ENCODE data around the gene TCOF1.
A peak's percentile ranks its signal among the peaks of the same experiment; 100 is the strongest.

Gene TCOF1

GRCh38 chr5:150404535-150404934 is 47.0 kb downstream of the TCOF1 start:
- Mint-ChIP-seq H3K4me1 (ENCODE audit: low read depth) (peaks cover 69% of the 10 kb centered on the region), H3K4me3 (peak overlapping the region; percentile 9), H3K27me3 (no peaks in the 10 kb centered on the region), H3K27ac (peak overlapping the region; percentile 99), H3K36me3 (ENCODE audit: low read depth) (peaks cover 100% of the 10 kb centered on the region), H3K9me3 (no peaks in the 10 kb centered on the region)
- intact Hi-C loops (cut with micrococcal nuclease) = no loop called here

GRCh38 chr5:150404941-150405816 is 47.7 kb downstream of the TCOF1 start:
- Mint-ChIP-seq H3K27me3 (no peaks in the 10 kb centered on the region), H3K4me1 (ENCODE audit: low read depth) (peaks cover 62% of the 10 kb centered on the region), H3K9me3 (no peaks in the 10 kb centered on the region), H3K27ac (peak overlapping the region; percentile 99), H3K36me3 (ENCODE audit: low read depth) (peaks cover 100% of the 10 kb centered on the region), H3K4me3 (no peak overlapping the region)
- intact Hi-C loops (cut with micrococcal nuclease) = no loop called here

GRCh38 chr5:150406103-150406722 is 48.7 kb downstream of the TCOF1 start:
- peak overlapping the region; percentile 95 for H3K4me3 Mint-ChIP-seq
- peaks cover 100% of the 10 kb centered on the region for H3K36me3 Mint-ChIP-seq (ENCODE audit: low read depth)
- peak overlapping the region; percentile 99 for H3K27ac Mint-ChIP-seq
- H3K9me3 Mint-ChIP-seq = no peaks in the 10 kb centered on the region
- H3K4me1 Mint-ChIP-seq (ENCODE audit: low read depth) = peaks cover 56% of the 10 kb centered on the region
- no peaks in the 10 kb centered on the region for H3K27me3 Mint-ChIP-seq
- intact Hi-C loops (cut with micrococcal nuclease) = no loop called here

GRCh38 chr5:150406723-150407095 is 49.2 kb downstream of the TCOF1 start:
- H3K4me1 Mint-ChIP-seq (ENCODE audit: low read depth) = peaks cover 52% of the 10 kb centered on the region
- peaks cover 100% of the 10 kb centered on the region for H3K36me3 Mint-ChIP-seq (ENCODE audit: low read depth)
- H3K9me3 Mint-ChIP-seq = no peaks in the 10 kb centered on the region
- intact Hi-C loops (cut with micrococcal nuclease) = no loop called here
- H3K27ac Mint-ChIP-seq = peak overlapping the region; percentile 99
- H3K4me3 Mint-ChIP-seq = peak overlapping the region; percentile 95
- no peaks in the 10 kb centered on the region for H3K27me3 Mint-ChIP-seq

- H3K9me3 Mint-ChIP-seq = no peaks in the 10 kb centered on the region
- peak overlapping the region; percentile 99 for H3K27ac Mint-ChIP-seq
- H3K4me1 Mint-ChIP-seq (ENCODE audit: low read depth) = peaks cover 48% of the 10 kb centered on the region
- intact Hi-C loops (cut with micrococcal nuclease) = no loop called here
- H3K36me3 Mint-ChIP-seq (ENCODE audit: low read depth) = peaks cover 100% of the 10 kb centered on the region
- H3K4me3 Mint-ChIP-seq = peak overlapping the region; percentile 95
- no peaks in the 10 kb centered on the region for H3K27me3 Mint-ChIP-seq
These were observed 49.7 kb downstream of the TCOF1 start for GRCh38 chr5:150407096-150407720.

GRCh38 chr5:150408231-150408943 is 50.9 kb downstream of the TCOF1 start:
- H3K4me3 Mint-ChIP-seq = peak overlapping the region; percentile 95
- intact Hi-C loops (cut with micrococcal nuclease) = no loop called here
- H3K27ac Mint-ChIP-seq = peak overlapping the region; percentile 99
- no peaks in the 10 kb centered on the region for H3K27me3 Mint-ChIP-seq
- peaks cover 95% of the 10 kb centered on the region for H3K36me3 Mint-ChIP-seq (ENCODE audit: low read depth)
- H3K4me1 Mint-ChIP-seq (ENCODE audit: low read depth) = peaks cover 52% of the 10 kb centered on the region
- H3K9me3 Mint-ChIP-seq = no peaks in the 10 kb centered on the region

- Mint-ChIP-seq H3K4me3 (peak overlapping the region; percentile 95), H3K27ac (peak overlapping the region; percentile 99), H3K36me3 (ENCODE audit: low read depth) (peaks cover 80% of the 10 kb centered on the region), H3K27me3 (no peaks in the 10 kb centered on the region), H3K9me3 (no peaks in the 10 kb centered on the region), H3K4me1 (ENCODE audit: low read depth) (peaks cover 60% of the 10 kb centered on the region)
- intact Hi-C loops (cut with micrococcal nuclease) = no loop called here
These were observed 52.4 kb downstream of the TCOF1 start for GRCh38 chr5:150409638-150410523.

- H3K9me3 Mint-ChIP-seq = no peaks in the 10 kb centered on the region
- H3K27me3 Mint-ChIP-seq = no peaks in the 10 kb centered on the region
- peak overlapping the region; percentile 95 for H3K4me3 Mint-ChIP-seq
- H3K4me1 Mint-ChIP-seq (ENCODE audit: low read depth) = peaks cover 56% of the 10 kb centered on the region
- H3K36me3 Mint-ChIP-seq (ENCODE audit: low read depth) = peaks cover 72% of the 10 kb centered on the region
- intact Hi-C loops (cut with micrococcal nuclease) = no loop called here
- H3K27ac Mint-ChIP-seq = peak overlapping the region; percentile 99
These were observed 53.2 kb downstream of the TCOF1 start for GRCh38 chr5:150410524-150411244.

GRCh38 chr5:150411245-150411979 is 53.9 kb downstream of the TCOF1 start:
- H3K27ac Mint-ChIP-seq = peak overlapping the region; percentile 99
- no peaks in the 10 kb centered on the region for H3K9me3 Mint-ChIP-seq
- intact Hi-C loops (cut with micrococcal nuclease) = no loop called here
- H3K4me1 Mint-ChIP-seq (ENCODE audit: low read depth) = peaks cover 50% of the 10 kb centered on the region
- H3K4me3 Mint-ChIP-seq = peak overlapping the region; percentile 95
- no peaks in the 10 kb centered on the region for H3K27me3 Mint-ChIP-seq
- peaks cover 65% of the 10 kb centered on the region for H3K36me3 Mint-ChIP-seq (ENCODE audit: low read depth)

- intact Hi-C loops (cut with micrococcal nuclease) = no loop called here
- peaks cover 53% of the 10 kb centered on the region for H3K36me3 Mint-ChIP-seq (ENCODE audit: low read depth)
- H3K4me3 Mint-ChIP-seq = peak within 1 kb of the TSS; percentile 95
- peak within 1 kb of the TSS; percentile 99 for H3K27ac Mint-ChIP-seq
- no peaks in the 10 kb centered on the region for H3K9me3 Mint-ChIP-seq
- peaks cover 39% of the 10 kb centered on the region for H3K4me1 Mint-ChIP-seq (ENCODE audit: low read depth)
- H3K27me3 Mint-ChIP-seq = no peaks in the 10 kb centered on the region
These were observed 55.0 kb downstream of the TCOF1 start, which contains the start of gene CD74 for GRCh38 chr5:150412319-150413175. CD74 (minus strand) TSS chr5:150412910; CDS start chr5:150412749, 161 bp downstream.

GRCh38 chr5:150413176-150413901 is 55.8 kb downstream of the TCOF1 start:
- Mint-ChIP-seq H3K9me3 (no peaks in the 10 kb centered on the region), H3K4me3 (peak overlapping the region; percentile 95), H3K4me1 (ENCODE audit: low read depth) (peaks cover 32% of the 10 kb centered on the region), H3K27ac (peak overlapping the region; percentile 99), H3K36me3 (ENCODE audit: low read depth) (peaks cover 46% of the 10 kb centered on the region), H3K27me3 (no peaks in the 10 kb centered on the region)
- intact Hi-C loops (cut with micrococcal nuclease) = no loop called here

All from dendritic cell treated with granulocyte-macrophage colony-stimulating factor and Interleukin-4, amounts not matched to agents 40 ng/mL and 50 ng/mL, for 4 days (primary cell).